ENCODE data around the gene CGB3.

The CGB3 gene

DNA sequence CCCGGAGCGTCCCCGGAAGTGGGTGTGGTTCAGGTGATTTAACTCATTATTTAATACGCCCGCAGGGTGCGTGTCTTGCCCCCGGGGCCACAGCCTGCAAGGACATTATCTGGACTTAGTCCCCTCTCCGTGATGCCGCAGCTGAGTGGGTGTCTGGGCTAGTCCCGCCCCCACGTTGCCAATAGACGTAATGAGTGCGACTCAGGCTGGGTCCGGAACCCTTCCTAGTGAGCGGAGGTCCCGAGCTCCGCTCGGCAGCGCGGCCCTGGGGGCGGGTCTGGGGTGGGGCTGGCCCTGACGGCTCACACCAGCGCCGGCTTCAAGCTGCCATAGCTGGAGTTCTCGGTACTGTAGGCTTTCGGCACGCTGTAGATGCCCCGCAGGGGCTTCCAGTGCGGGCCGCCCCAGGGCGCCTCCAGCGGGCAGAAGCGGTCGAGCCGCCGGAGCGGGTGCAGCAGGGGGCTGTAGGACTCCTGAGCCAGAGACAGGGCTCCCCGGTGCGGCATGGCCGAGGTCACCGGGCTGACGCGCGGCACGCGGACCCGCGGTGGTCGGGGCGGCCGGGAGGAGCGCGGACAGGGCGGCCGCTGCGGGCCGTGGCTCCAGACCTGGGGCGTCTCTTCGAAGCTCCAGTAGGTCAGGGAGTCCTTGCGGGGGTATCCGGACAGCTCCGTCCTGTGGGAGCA, 6.3 kb downstream of the CGB3 start (continued):
- TF ChIP-seq, protein P1, sequence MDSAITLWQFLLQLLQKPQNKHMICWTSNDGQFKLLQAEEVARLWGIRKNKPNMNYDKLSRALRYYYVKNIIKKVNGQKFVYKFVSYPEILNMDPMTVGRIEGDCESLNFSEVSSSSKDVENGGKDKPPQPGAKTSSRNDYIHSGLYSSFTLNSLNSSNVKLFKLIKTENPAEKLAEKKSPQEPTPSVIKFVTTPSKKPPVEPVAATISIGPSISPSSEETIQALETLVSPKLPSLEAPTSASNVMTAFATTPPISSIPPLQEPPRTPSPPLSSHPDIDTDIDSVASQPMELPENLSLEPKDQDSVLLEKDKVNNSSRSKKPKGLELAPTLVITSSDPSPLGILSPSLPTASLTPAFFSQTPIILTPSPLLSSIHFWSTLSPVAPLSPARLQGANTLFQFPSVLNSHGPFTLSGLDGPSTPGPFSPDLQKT (IDR thresholded peaks at IDR 0.05; ENCODE audit: borderline replicate concordance, low read depth, low read length): no peak
- no peak for TF ChIP-seq ZNF530 (tag by site-specific recombination; IDR thresholded peaks at IDR 0.05; ENCODE audit: low read depth)
- no peak for TF ChIP-seq ZNF561 (tag by site-specific recombination; IDR thresholded peaks at IDR 0.05; ENCODE audit: borderline replicate concordance)
- no peak for TF ChIP-seq HOXD13 (CRISPR knock-in tag; IDR thresholded peaks at IDR 0.05; ENCODE audit: borderline replicate concordance)
- no peak for TF ChIP-seq ZNF248 (tag by site-specific recombination; IDR thresholded peaks at IDR 0.05)
- TF ChIP-seq, protein P2, sequence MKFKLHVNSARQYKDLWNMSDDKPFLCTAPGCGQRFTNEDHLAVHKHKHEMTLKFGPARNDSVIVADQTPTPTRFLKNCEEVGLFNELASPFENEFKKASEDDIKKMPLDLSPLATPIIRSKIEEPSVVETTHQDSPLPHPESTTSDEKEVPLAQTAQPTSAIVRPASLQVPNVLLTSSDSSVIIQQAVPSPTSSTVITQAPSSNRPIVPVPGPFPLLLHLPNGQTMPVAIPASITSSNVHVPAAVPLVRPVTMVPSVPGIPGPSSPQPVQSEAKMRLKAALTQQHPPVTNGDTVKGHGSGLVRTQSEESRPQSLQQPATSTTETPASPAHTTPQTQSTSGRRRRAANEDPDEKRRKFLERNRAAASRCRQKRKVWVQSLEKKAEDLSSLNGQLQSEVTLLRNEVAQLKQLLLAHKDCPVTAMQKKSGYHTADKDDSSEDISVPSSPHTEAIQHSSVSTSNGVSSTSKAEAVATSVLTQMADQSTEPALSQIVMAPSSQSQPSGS (tag by site-specific recombination; IDR thresholded peaks at IDR 0.05; ENCODE audit: low read depth): no peak
- TF ChIP-seq ZNF510 (tag by site-specific recombination; IDR thresholded peaks at IDR 0.05; ENCODE audit: insufficient replicate concordance): no peak
- TF ChIP-seq ZNF274 (IDR thresholded peaks at IDR 0.05; ENCODE audit: low read length): no peak
- TF ChIP-seq ZNF274 (tag by site-specific recombination; IDR thresholded peaks at IDR 0.05; ENCODE audit: borderline replicate concordance): no peak
- TF ChIP-seq ZNF354C (tag by site-specific recombination; IDR thresholded peaks at IDR 0.05; ENCODE audit: borderline replicate concordance, low read depth): no peak
- TF ChIP-seq ZNF548 (tag by site-specific recombination; IDR thresholded peaks at IDR 0.05): no peak
- no peak for TF ChIP-seq ZNF791 (tag by site-specific recombination; IDR thresholded peaks at IDR 0.05)
- no peak for TF ChIP-seq ZNF558 (tag by site-specific recombination; IDR thresholded peaks at IDR 0.05)
- TF ChIP-seq ZNF843 (tag by site-specific recombination; IDR thresholded peaks at IDR 0.05): no peak
- TF ChIP-seq, protein P3, sequence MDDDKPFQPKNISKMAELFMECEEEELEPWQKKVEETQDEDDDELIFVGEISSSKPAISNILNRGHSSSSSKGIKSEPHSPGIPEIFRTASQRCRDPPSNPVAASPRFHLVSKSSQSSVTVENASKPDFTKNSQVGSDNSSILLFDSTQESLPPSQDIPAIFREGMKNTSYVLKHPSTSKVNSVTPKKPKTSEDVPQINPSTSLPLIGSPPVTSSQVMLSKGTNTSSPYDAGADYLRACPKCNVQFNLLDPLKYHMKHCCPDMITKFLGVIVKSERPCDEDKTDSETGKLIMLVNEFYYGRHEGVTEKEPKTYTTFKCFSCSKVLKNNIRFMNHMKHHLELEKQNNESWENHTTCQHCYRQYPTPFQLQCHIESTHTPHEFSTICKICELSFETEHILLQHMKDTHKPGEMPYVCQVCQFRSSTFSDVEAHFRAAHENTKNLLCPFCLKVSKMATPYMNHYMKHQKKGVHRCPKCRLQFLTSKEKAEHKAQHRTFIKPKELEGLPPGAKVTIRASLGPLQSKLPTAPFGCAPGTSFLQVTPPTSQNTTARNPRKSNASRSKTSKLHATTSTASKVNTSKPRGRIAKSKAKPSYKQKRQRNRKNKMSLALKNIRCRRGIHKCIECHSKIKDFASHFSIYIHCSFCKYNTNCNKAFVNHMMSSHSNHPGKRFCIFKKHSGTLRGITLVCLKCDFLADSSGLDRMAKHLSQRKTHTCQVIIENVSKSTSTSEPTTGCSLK (tag by site-specific recombination; IDR thresholded peaks at IDR 0.05): no peak
- peak; percentile 78 for TF ChIP-seq SP2 (tag by site-specific recombination; IDR thresholded peaks at IDR 0.05)
- TF ChIP-seq ZNF341 (tag by site-specific recombination; IDR thresholded peaks at IDR 0.05; ENCODE audit: low read depth): no peak
- TF ChIP-seq ZNF350 (tag by site-specific recombination; IDR thresholded peaks at IDR 0.05): no peak
- peak; percentile 60 for TF ChIP-seq ZNF335 (tag by site-specific recombination; conservative IDR thresholded peaks at IDR 0.05)
- no peak for TF ChIP-seq ZNF221 (tag by site-specific recombination; IDR thresholded peaks at IDR 0.05; ENCODE audit: borderline replicate concordance)
- TF ChIP-seq SETDB1 (IDR thresholded peaks at IDR 0.05; ENCODE audit: insufficient read length, low read length): no peak
- TF ChIP-seq, protein P4, sequence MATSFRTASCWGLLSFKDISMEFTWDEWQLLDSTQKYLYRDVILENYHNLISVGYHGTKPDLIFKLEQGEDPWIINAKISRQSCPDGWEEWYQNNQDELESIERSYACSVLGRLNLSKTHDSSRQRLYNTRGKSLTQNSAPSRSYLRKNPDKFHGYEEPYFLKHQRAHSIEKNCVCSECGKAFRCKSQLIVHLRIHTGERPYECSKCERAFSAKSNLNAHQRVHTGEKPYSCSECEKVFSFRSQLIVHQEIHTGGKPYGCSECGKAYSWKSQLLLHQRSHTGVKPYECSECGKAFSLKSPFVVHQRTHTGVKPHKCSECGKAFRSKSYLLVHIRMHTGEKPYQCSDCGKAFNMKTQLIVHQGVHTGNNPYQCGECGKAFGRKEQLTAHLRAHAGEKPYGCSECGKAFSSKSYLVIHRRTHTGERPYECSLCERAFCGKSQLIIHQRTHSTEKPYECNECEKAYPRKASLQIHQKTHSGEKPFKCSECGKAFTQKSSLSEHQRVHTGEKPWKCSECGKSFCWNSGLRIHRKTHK (tag by site-specific recombination; IDR thresholded peaks at IDR 0.05): no peak
- TF ChIP-seq, protein P5, sequence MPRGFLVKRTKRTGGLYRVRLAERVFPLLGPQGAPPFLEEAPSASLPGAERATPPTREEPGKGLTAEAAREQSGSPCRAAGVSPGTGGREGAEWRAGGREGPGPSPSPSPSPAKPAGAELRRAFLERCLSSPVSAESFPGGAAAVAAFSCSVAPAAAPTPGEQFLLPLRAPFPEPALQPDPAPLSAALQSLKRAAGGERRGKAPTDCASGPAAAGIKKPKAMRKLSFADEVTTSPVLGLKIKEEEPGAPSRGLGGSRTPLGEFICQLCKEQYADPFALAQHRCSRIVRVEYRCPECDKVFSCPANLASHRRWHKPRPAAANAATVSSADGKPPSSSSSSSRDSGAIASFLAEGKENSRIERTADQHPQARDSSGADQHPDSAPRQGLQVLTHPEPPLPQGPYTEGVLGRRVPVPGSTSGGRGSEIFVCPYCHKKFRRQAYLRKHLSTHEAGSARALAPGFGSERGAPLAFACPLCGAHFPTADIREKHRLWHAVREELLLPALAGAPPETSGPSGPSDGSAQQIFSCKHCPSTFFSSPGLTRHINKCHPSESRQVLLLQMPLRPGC (tag by site-specific recombination; IDR thresholded peaks at IDR 0.05): no peak
- no peak for TF ChIP-seq ZNF747 (tag by site-specific recombination; IDR thresholded peaks at IDR 0.05)
- TF ChIP-seq YY1 (tag by site-specific recombination; IDR thresholded peaks at IDR 0.05): no peak
- no peak for TF ChIP-seq FEZF1 (tag by site-specific recombination; IDR thresholded peaks at IDR 0.05)

Data from HEK293 (cell line).